MV-4-11 (cell line): Measurements from ENCODE around the gene PABPC4L.
"Not testable (repeated sequence)": the region's sequence is repeated elsewhere in the genome, so short reads cannot be mapped to it uniquely, and the experiment has no call there.

Source experiments
- DNase-seq: peaks from one replicate; lab custom pipeline; 2025; lab: John Stamatoyannopoulos, UW

PABPC4L gene

GRCh38 chr4:134201216-134202161, at the start of gene PABPC4L:
Gene PABPC4L (minus strand): TSS chr4:134201789. CDS start chr4:134201019, 770 bp downstream.
- no peak for DNase-seq

DNA sequence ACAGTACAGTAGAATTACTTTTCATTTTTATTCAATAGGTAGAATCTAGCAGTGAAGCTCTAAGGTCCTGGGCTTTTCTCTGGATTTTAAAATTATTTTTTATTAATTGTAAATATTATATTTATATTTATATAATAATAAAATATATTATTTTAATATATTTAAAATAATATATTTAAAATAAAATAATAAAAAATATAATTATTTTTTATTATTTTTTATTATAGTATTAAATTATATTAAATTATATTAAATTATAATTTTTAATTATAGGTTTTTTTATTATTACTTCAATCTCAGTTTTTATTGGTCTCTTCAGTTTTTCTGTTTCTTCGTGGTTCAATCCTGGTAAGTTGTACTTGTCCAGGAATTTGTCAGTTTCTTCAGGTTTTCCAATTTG, 49.7 kb upstream of the PABPC4L start:
- DNase-seq: no peak

GRCh38 chr4:134243742-134244713, 42.4 kb upstream of the PABPC4L start:
- no peak for DNase-seq

DNA sequence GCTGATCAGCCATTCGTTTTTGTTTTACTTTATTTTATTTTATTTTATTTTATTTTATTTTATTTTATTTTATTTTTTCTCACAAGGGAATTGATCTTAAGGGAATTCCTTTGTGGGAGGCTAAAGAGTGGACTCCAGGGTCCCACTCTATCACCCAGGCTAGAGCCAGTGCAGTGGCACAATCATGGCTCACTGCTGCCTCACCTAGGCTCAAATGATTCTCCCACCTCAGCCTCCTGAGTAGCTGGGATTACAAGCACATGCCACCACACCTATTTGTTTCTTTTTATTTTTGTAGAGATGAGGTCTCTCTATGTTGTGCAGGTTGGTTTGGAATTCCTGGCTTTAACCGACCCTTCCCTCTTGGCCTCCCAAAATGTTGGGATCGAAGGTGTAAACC, 17.5 kb upstream of the PABPC4L start:
- DNase-seq: no peak

DNA sequence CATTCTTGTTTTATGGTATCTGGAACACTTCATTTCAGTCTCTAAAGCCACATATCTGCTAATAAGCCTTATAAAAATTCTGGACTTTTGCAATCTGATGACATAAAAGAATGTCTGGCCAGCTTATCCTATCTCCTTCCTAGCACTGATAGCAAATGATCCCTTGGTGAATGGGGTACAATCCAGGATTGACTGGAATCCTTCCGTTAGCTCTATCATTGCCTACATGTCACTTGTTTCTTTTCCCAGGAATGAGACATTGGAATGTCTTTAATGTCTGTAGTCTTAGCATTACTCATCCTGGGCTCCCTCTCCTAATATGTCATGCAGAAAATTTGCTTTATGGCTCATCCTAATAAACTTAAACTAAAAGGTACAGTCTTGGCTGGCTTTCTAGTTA, 14.8 kb upstream of the PABPC4L start:
- no peak for DNase-seq

GRCh38 chr4:134215620-134216344, 14.2 kb upstream of the PABPC4L start:
- DNase-seq: no peak

- not testable (repeated sequence) for DNase-seq
Measured at GRCh38 chr4:134207955-134208354, 6.4 kb upstream of the PABPC4L start.

DNA sequence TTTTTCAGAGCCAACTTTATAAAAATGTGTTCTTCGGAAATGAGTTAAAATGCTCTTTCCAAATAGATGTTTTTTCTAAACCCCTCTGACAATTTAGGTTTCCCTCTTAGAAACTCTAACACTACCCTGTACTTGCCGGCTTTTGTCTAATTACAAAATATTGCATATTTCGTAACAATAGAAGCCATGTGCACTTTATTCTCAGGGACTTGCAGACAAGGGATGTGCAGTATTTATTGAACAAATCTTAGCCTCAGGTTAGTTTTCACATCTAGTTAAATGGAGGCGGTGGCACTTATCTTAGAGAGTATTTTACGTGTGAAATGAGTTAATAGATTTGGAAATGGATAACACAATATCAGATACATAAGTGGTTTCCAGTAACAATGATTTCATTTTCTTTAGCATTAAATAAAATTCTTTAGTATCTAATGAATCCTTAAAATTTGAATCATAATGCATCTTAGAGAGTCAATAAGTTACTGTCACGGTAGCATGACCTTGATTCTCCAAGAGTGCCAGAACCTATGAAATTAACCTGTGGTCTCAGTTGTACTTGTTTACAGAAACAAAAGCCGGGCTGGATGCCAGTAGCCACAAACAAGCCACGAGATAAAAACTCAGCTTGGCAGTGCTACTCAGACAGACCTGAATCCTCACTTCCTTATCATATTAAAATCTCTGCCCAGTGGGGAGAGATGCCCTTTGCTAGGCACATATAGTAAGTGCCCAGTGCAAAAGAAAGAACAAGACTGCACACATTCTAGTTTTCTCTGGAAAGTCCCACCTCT, 772 bp upstream of the PABPC4L start:
- DNase-seq: no peak

- DNase-seq: no peak
Measured at GRCh38 chr4:134200811-134201215, 776 bp downstream of the PABPC4L start.

- DNase-seq: no peak
Measured at GRCh38 chr4:134189949-134190348, 11.6 kb downstream of the PABPC4L start.

GRCh38 chr4:134189480-134189879, 12.1 kb downstream of the PABPC4L start:
- no peak for DNase-seq

GRCh38 chr4:134178706-134179105, 22.9 kb downstream of the PABPC4L start:
- DNase-seq: no peak

- DNase-seq: no peak
Measured at GRCh38 chr4:134174271-134174670, 27.3 kb downstream of the PABPC4L start.

- no peak for DNase-seq
Measured at GRCh38 chr4:134160211-134160610, 41.4 kb downstream of the PABPC4L start.

DNA sequence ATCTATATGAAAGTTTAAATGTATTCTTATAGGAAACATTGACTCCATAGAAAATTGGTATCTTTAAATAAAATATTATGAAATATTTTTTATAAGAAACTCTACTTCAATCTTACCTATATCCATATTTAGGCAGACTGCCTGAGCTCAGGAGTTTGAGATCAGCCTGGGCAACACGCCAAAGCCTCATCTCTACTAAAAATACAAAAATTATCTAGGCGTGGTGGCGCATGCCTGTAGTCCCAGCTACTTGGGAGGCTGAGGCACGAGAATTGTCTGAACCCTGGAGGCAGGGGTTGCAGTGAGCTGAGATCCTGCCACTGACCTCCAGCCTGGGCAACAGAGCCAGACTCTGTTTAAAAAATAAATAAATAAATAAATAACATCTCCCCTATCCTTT, 47.5 kb downstream of the PABPC4L start:
- no peak for DNase-seq

DNA sequence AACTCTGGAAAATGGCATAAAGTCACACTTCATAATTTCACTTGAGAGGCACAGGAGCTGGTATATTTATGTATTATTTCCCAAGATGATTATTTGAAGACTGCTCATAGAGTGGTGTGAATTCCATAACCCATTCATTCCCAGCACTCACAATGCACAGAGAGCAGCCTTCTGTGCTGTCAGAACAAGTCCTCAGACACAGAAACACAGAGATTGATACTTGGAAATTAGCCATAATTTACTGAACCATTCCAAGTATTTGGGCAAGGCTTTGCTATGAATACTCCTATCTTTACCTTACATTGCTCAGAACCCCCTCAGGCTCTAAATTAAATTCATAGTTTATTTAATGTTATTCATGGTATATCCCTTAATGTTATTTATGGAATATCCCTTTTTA, 53.6 kb downstream of the PABPC4L start:
- DNase-seq: no peak
